Progenitor cell of endocrine pancreas (in vitro differentiated cells): ENCODE results near the gene CD44. TPM values are rescaled to one million over a fixed set of nuclear protein-coding genes. Genes with fewer than 3 reads are reported as not detected.

ENCODE experiments used
- DNase-seq: peaks from one replicate; pipeline ENCODE4 v3.0.0; 2021; ENCODE audit warnings: low spot score; ENCODE audit not compliant: unreplicated experiment
- H3K27ac Mint-ChIP-seq: 2 replicates; pipeline ENCODE4 v1.8.0; 2021; ENCODE audit warnings: mild to moderate bottlenecking, moderate library complexity, mixed read lengths
- H3K27me3 Mint-ChIP-seq: 2 replicates; pipeline ENCODE4 v1.8.0; 2021; ENCODE audit warnings: mixed read lengths
- H3K36me3 Mint-ChIP-seq: 2 replicates; pipeline ENCODE4 v1.8.0; 2022; ENCODE audit warnings: mixed read lengths; ENCODE audit not compliant: insufficient read depth
- H3K4me1 Mint-ChIP-seq: 2 replicates; pipeline ENCODE4 v1.8.0; 2021; ENCODE audit warnings: low read depth, mixed read lengths
- H3K4me3 Mint-ChIP-seq: 2 replicates; pipeline ENCODE4 v1.8.0; 2021; ENCODE audit warnings: low read depth, mild to moderate bottlenecking, moderate library complexity, mixed read lengths
- H3K9me3 Mint-ChIP-seq: 2 replicates; pipeline ENCODE4 v1.8.0; 2021; ENCODE audit warnings: low read depth, mixed read lengths
- total RNA-seq: library from RNA; stranded (reverse); gene quantifications from 2 replicates; pipeline ENCODE4 v1.2.1, GENCODE V29; 2021
- TF ChIP-seq, protein P1 (sequence below): fragments of 200-600 bp; sonication (generic); IDR thresholded peaks from one replicate; pipeline ENCODE4 v1.5.0; 2021; ENCODE audit warnings: antibody characterized with exemption, mild to moderate bottlenecking; ENCODE audit not compliant: unreplicated experiment

CD44 gene
- total RNA-seq, 1 donor from 2014 or later: 1.9 TPM

- Mint-ChIP-seq H3K36me3 (no peaks in the 10 kb centered on the region), H3K4me3 (no peak overlapping the region), H3K27me3 (peaks cover 24% of the 10 kb centered on the region), H3K4me1 (no peaks in the 10 kb centered on the region), H3K9me3 (no peaks in the 10 kb centered on the region), H3K27ac (no peak overlapping the region)
- TF ChIP-seq, protein P1, sequence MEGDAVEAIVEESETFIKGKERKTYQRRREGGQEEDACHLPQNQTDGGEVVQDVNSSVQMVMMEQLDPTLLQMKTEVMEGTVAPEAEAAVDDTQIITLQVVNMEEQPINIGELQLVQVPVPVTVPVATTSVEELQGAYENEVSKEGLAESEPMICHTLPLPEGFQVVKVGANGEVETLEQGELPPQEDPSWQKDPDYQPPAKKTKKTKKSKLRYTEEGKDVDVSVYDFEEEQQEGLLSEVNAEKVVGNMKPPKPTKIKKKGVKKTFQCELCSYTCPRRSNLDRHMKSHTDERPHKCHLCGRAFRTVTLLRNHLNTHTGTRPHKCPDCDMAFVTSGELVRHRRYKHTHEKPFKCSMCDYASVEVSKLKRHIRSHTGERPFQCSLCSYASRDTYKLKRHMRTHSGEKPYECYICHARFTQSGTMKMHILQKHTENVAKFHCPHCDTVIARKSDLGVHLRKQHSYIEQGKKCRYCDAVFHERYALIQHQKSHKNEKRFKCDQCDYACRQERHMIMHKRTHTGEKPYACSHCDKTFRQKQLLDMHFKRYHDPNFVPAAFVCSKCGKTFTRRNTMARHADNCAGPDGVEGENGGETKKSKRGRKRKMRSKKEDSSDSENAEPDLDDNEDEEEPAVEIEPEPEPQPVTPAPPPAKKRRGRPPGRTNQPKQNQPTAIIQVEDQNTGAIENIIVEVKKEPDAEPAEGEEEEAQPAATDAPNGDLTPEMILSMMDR: no peak
- DNase-seq: no peak
These were observed 22.0 kb upstream of the CD44 start for GRCh38 chr11:35116762-35117640.

- TF ChIP-seq, protein P1: no peak
These were observed 20.1 kb upstream of the CD44 start for GRCh38 chr11:35118906-35119305.

GRCh38 chr11:35121326-35121865 lies 17.6 kb upstream of the CD44 start:
- H3K4me3 Mint-ChIP-seq: no peak overlapping the region
- no peaks in the 10 kb centered on the region for H3K36me3 Mint-ChIP-seq
- TF ChIP-seq, protein P1: no peak
- H3K27me3 Mint-ChIP-seq: peaks cover 36% of the 10 kb centered on the region
- no peak for DNase-seq
- no peaks in the 10 kb centered on the region for H3K9me3 Mint-ChIP-seq
- no peak overlapping the region for H3K27ac Mint-ChIP-seq
- H3K4me1 Mint-ChIP-seq: no peaks in the 10 kb centered on the region

More at GRCh38 chr11:35118906-35119305, 20.1 kb upstream of the CD44 start:
- H3K27me3 Mint-ChIP-seq: peaks cover 28% of the 10 kb centered on the region
- DNase-seq: no peak
- no peak overlapping the region for H3K27ac Mint-ChIP-seq
- H3K4me1 Mint-ChIP-seq: no peaks in the 10 kb centered on the region
- no peak overlapping the region for H3K4me3 Mint-ChIP-seq
- no peaks in the 10 kb centered on the region for H3K9me3 Mint-ChIP-seq
- no peaks in the 10 kb centered on the region for H3K36me3 Mint-ChIP-seq

GRCh38 chr11:35122308-35122707 lies 16.7 kb upstream of the CD44 start:
- TF ChIP-seq, protein P1: no peak
- no peaks in the 10 kb centered on the region for H3K9me3 Mint-ChIP-seq
- no peaks in the 10 kb centered on the region for H3K4me1 Mint-ChIP-seq
- peaks cover 43% of the 10 kb centered on the region for H3K27me3 Mint-ChIP-seq
- no peak overlapping the region for H3K4me3 Mint-ChIP-seq
- no peak overlapping the region for H3K27ac Mint-ChIP-seq
- H3K36me3 Mint-ChIP-seq: no peaks in the 10 kb centered on the region
- DNase-seq: no peak

DNA sequence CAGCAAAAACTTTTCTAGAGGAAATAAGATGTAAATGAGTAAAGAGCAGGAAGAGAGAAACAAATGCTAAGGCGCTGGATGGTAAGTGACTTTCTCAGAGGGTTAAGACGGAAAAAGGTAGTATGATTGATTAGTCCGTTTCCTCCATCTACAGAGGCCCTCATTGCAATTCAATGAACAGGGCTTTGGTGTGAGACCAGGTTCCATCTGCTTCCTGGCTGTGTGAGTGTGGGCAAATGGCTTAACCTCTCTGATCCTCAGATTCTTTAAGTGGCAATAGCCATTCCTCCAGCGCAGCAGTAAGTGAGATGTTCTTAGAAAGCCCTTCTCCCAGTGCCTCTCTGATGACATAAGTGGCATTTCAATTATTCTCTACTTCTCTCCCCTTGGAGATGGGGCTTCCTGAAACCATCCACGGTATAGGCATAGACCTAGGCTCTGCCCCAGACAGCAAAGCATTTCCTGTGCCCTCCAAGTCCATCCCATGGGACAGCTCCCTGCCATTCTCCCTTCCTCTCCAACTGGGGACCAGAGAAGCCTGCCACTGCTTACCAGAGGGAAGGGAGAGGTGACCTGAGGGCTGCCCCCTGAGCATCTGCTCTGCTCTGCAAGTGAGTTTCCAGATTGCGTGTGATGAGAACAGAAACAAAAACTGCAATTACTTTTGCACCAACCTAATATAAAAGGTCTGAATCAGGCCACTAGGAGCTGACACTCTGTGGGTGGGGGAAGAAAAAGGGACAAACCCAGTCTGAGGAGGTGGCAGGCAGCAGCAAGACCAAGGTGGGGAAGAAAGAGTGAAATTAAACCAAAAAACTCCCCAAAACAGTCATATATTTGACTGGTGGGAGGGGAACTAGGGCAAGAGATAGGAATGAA lies 12.7 kb upstream of the CD44 start:
- no peaks in the 10 kb centered on the region for H3K4me1 Mint-ChIP-seq
- DNase-seq: no peak
- H3K36me3 Mint-ChIP-seq: no peaks in the 10 kb centered on the region
- H3K4me3 Mint-ChIP-seq: no peak overlapping the region
- no peak overlapping the region for H3K27ac Mint-ChIP-seq
- peaks cover 27% of the 10 kb centered on the region for H3K27me3 Mint-ChIP-seq
- no peaks in the 10 kb centered on the region for H3K9me3 Mint-ChIP-seq
- TF ChIP-seq, protein P1: no peak
